CD14-positive monocyte (primary cell): ENCODE data around the gene SPPL3. TPM values are rescaled to one million over a fixed set of nuclear protein-coding genes. Genes with fewer than 3 reads are reported as not detected.

Experiments
- DNase-seq, 3 donors: peaks; one replicate each; pipeline ENCODE4 v3.0.0-alpha.2; 2011 to 2022
- H2AFZ ChIP-seq: 2 replicates; pipeline ENCODE4 v1.6.0; 2012; ENCODE audit warnings: mild to moderate bottlenecking, low read depth, low read length, inconsistent platforms; ENCODE audit not compliant: insufficient read depth, poor library complexity, severe bottlenecking
- H3K27ac ChIP-seq, 2 donors: 1 replicate in 1 of 2; 2 replicates in 1 of 2; pipeline ENCODE4 v1.5.1; 2012 to 2013; ENCODE audit warnings: low read length in 2 of 2, control low read depth in 1 of 2, inconsistent platforms in 1 of 2, low read depth in 1 of 2, mild to moderate bottlenecking in 1 of 2
- H3K27me3 ChIP-seq, 2 donors: one replicate each; pipeline versions ENCODE4 v1.6.0 to v1.6.1; 2011 to 2013; ENCODE audit warnings: low read length in 2 of 2; ENCODE audit not compliant: control insufficient read depth in 2 of 2, insufficient read depth in 2 of 2
- H3K36me3 ChIP-seq, 2 donors: replicated peaks in 1 of 2; 1 replicate in 1 of 2; 2 replicates in 1 of 2; pipeline versions ENCODE4 v1.5.1 to v1.6.1; 2012 to 2013; ENCODE audit warnings: low read length in 2 of 2, control low read depth in 1 of 2, inconsistent platforms in 1 of 2, mild to moderate bottlenecking in 1 of 2; ENCODE audit not compliant: insufficient read depth in 2 of 2, control insufficient read depth in 1 of 2
- H3K4me1 ChIP-seq, 2 donors: 1 replicate in 1 of 2; 2 replicates in 1 of 2; pipeline versions ENCODE4 v1.5.1 to v1.6.1; 2012 to 2013; ENCODE audit warnings: low read length in 2 of 2, control low read depth in 1 of 2, inconsistent platforms in 1 of 2, mild to moderate bottlenecking in 1 of 2, moderate library complexity in 1 of 2; ENCODE audit not compliant: insufficient read depth in 2 of 2, control insufficient read depth in 1 of 2
- H3K4me2 ChIP-seq: replicated peaks from 2 replicates; pipeline ENCODE3; 2012; ENCODE audit warnings: low read length, moderate library complexity, mild to moderate bottlenecking; ENCODE audit not compliant: poor library complexity, severe bottlenecking; ENCODE audit errors: extremely low read depth
- H3K4me3 ChIP-seq, 3 experiments: fragments of 200-600 bp in 1 of 3; sonication (generic) in 1 of 3; replicated peaks in 1 of 3; 1 replicate in 2 of 3; 2 replicates in 1 of 3; pipeline ENCODE4 v1.5.1; 2011 to 2013; ENCODE audit warnings: low read length in 3 of 3, mild to moderate bottlenecking in 3 of 3, control low read depth in 2 of 3, low read depth in 2 of 3, inconsistent platforms in 1 of 3, moderate library complexity in 1 of 3
- H3K79me2 ChIP-seq: 2 replicates; pipeline ENCODE4 v1.6.0; 2012; ENCODE audit warnings: mild to moderate bottlenecking, control low read depth, inconsistent platforms, low read length, moderate library complexity; ENCODE audit not compliant: insufficient read depth
- H3K9ac ChIP-seq: 2 replicates; pipeline ENCODE4 v1.6.0; 2017; ENCODE audit warnings: low read length, mild to moderate bottlenecking; ENCODE audit not compliant: insufficient read depth, poor library complexity, severe bottlenecking
- H3K9me3 ChIP-seq, 2 donors: replicated peaks in 1 of 2; 1 replicate in 1 of 2; 2 replicates in 1 of 2; pipeline versions ENCODE4 v1.5.1 to v1.6.1; 2012 to 2013; ENCODE audit warnings: low read length in 2 of 2, control low read depth in 1 of 2; ENCODE audit not compliant: control insufficient read depth in 1 of 2, insufficient read depth in 1 of 2
- H4K20me1 ChIP-seq: 2 replicates; pipeline ENCODE4 v1.6.0; 2012; ENCODE audit warnings: mild to moderate bottlenecking, low read length, control low read depth, moderate library complexity; ENCODE audit not compliant: insufficient read depth
- H3K27ac Mint-ChIP-seq, 7 donors: one replicate each; pipeline ENCODE4 v1.8.0; 2020; ENCODE audit warnings: mild to moderate bottlenecking in 7 of 7, mixed read lengths in 7 of 7, moderate library complexity in 6 of 7, inconsistent platforms in 2 of 7
- H3K27me3 Mint-ChIP-seq, 3 donors: one replicate each; pipeline ENCODE4 v1.8.0; 2021 to 2022; ENCODE audit warnings: low read depth in 3 of 3, mild to moderate bottlenecking in 3 of 3, mixed read lengths in 3 of 3, moderate library complexity in 3 of 3, inconsistent platforms in 1 of 3
- H3K36me3 Mint-ChIP-seq, 2 donors: one replicate each; pipeline ENCODE4 v1.8.0; 2020; ENCODE audit warnings: mixed read lengths in 2 of 2, inconsistent platforms in 1 of 2, mild to moderate bottlenecking in 1 of 2
- H3K4me1 Mint-ChIP-seq: one replicate; pipeline ENCODE4 v1.8.0; 2020; ENCODE audit warnings: mild to moderate bottlenecking, mixed read lengths
- H3K4me3 Mint-ChIP-seq, 2 donors: one replicate each; pipeline ENCODE4 v1.8.0; 2020; ENCODE audit warnings: mild to moderate bottlenecking in 2 of 2, mixed read lengths in 2 of 2, moderate library complexity in 1 of 2
- H3K9me3 Mint-ChIP-seq, 7 donors: one replicate each; pipeline ENCODE4 v1.8.0; 2020 to 2022; ENCODE audit warnings: mixed read lengths in 7 of 7, mild to moderate bottlenecking in 6 of 7, moderate library complexity in 6 of 7, inconsistent platforms in 2 of 7
- CTCF ChIP-seq: fragments of 200-600 bp; IDR thresholded peaks from one replicate; pipeline ENCODE4 v1.8.0; 2022; ENCODE audit warnings: antibody characterized with exemption, mild to moderate bottlenecking
- WGBS: methylation state at CpG from one replicate; pipeline ENCODE4 v1.1.5; 2013; ENCODE audit warnings: missing lambda C conversion rate; ENCODE audit not compliant: insufficient coverage; 5-methylcytosine and 5-hydroxymethylcytosine counted together
- intact Hi-C, 2 donors: fragments of 100-400 bp; cut with micrococcal nuclease; formaldehyde crosslinking; loops; one replicate each; pipeline versions ENCODE4 v1.15.0 to v1.15.1; 2023
- polyA plus RNA-seq, 3 donors: library from polyadenylated mRNA; depleted of rRNA in 1 of 3; unstranded in 2 of 3; stranded (reverse) in 1 of 3; fragments of 300-500 nt in 2 of 3; fragments of >200 nt in 1 of 3; fragmentation: Illumina TruSeq in 2 of 3; gene quantifications; 1 replicate in 2 of 3; 2 replicates in 1 of 3; pipeline ENCODE4 v1.2.3, GENCODE V29; 2012 to 2021

Gene SPPL3
- polyA plus RNA-seq, 3 donors, result 14.5 to 18.6 (median 18.5) TPM

GRCh38 chr12:120736404-120737331 lies 167.5 kb downstream of the SPPL3 start:
- no peak for DNase-seq
- Histone ChIP-seq H3K9ac (no peak overlapping the region), H3K4me1 (no peaks in the 10 kb centered on the region), H3K79me2 (no peaks in the 10 kb centered on the region), H4K20me1 (no peaks in the 10 kb centered on the region), H3K36me3 (peaks cover 13 to 15% of the 10 kb centered on the region in 2 donors), H3K4me3 (no peak overlapping the region), H2AFZ (no peak overlapping the region), H3K9me3 (no peaks in the 10 kb centered on the region), H3K4me2 (no peak overlapping the region), H3K27me3 (no peaks in the 10 kb centered on the region), H3K27ac (no peak overlapping the region)
- H3K27me3 Mint-ChIP-seq, result peaks cover 0 to 3% (median 0%) of the 10 kb centered on the region in 3 donors
- peaks cover 0 to 4% (median 0%) of the 10 kb centered on the region in 7 donors for H3K9me3 Mint-ChIP-seq
- no peak for TF ChIP-seq CTCF
- intact Hi-C loops, result no loop called here
- WGBS, result 97% methylated on average over 37 of the region's 38 CpGs
- H3K4me3 Mint-ChIP-seq, result no peak overlapping the region
- peak overlapping the region in 1 of 7 donors; percentile 77 for H3K27ac Mint-ChIP-seq
- H3K4me1 Mint-ChIP-seq, result peaks cover 2% of the 10 kb centered on the region
- peaks cover 14 to 35% of the 10 kb centered on the region in 2 donors for H3K36me3 Mint-ChIP-seq

- H4K20me1 ChIP-seq, result no peaks in the 10 kb centered on the region
- peaks cover 0 to 4% (median 0%) of the 10 kb centered on the region in 7 donors for H3K9me3 Mint-ChIP-seq
- no peaks in the 10 kb centered on the region for H3K9me3 ChIP-seq
- H3K27me3 ChIP-seq, result no peaks in the 10 kb centered on the region
- DNase-seq, result no peak
- H3K36me3 ChIP-seq, result peaks cover 21 to 23% of the 10 kb centered on the region in 2 donors
- H3K27ac Mint-ChIP-seq, result no peak overlapping the region
- no peaks in the 10 kb centered on the region for H3K4me1 ChIP-seq
- intact Hi-C loops, result no loop called here
- H3K27ac ChIP-seq, result no peak overlapping the region
- H2AFZ ChIP-seq, result no peak overlapping the region
- no peak overlapping the region for H3K4me3 ChIP-seq
- no CpG with 5 or more reads among the region's 3 CpGs for WGBS
- H3K4me3 Mint-ChIP-seq, result no peak overlapping the region
- TF ChIP-seq CTCF, result no peak
- H3K4me2 ChIP-seq, result no peak overlapping the region
- H3K79me2 ChIP-seq, result no peaks in the 10 kb centered on the region
- H3K27me3 Mint-ChIP-seq, result peaks cover 0 to 3% (median 0%) of the 10 kb centered on the region in 3 donors
- H3K36me3 Mint-ChIP-seq, result peaks cover 17 to 46% of the 10 kb centered on the region in 2 donors
- no peak overlapping the region for H3K9ac ChIP-seq
- peaks cover 2% of the 10 kb centered on the region for H3K4me1 Mint-ChIP-seq
Measured at GRCh38 chr12:120735181-120735580, 169.0 kb downstream of the SPPL3 start.
